AG09309 (cell line): ENCODE results near the gene HECA.

ENCODE experiments used
- DNase-seq: peaks from one replicate; pipeline ENCODE4 v3.0.0-alpha.2; 2010; ENCODE audit warnings: low read depth
- H3K4me3 ChIP-seq: 2 replicates; pipeline ENCODE4 v1.5.1; 2011; ENCODE audit warnings: mild to moderate bottlenecking, low read depth, low read length, moderate library complexity; ENCODE audit not compliant: control insufficient read depth
- TF ChIP-seq, protein P1 (sequence below): IDR thresholded peaks from 2 replicates; pipeline ENCODE4 v1.5.1; 2011; ENCODE audit warnings: mild to moderate bottlenecking, low read depth, low read length, inconsistent platforms; ENCODE audit not compliant: insufficient read depth, control insufficient read depth; ENCODE audit errors: missing control alignments

HECA gene

GRCh38 chr6:139145661-139146060 is 10.8 kb downstream of the HECA start:
- no peak for DNase-seq
- TF ChIP-seq, protein P1, sequence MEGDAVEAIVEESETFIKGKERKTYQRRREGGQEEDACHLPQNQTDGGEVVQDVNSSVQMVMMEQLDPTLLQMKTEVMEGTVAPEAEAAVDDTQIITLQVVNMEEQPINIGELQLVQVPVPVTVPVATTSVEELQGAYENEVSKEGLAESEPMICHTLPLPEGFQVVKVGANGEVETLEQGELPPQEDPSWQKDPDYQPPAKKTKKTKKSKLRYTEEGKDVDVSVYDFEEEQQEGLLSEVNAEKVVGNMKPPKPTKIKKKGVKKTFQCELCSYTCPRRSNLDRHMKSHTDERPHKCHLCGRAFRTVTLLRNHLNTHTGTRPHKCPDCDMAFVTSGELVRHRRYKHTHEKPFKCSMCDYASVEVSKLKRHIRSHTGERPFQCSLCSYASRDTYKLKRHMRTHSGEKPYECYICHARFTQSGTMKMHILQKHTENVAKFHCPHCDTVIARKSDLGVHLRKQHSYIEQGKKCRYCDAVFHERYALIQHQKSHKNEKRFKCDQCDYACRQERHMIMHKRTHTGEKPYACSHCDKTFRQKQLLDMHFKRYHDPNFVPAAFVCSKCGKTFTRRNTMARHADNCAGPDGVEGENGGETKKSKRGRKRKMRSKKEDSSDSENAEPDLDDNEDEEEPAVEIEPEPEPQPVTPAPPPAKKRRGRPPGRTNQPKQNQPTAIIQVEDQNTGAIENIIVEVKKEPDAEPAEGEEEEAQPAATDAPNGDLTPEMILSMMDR: no peak
- no peak overlapping the region for H3K4me3 ChIP-seq

DNA sequence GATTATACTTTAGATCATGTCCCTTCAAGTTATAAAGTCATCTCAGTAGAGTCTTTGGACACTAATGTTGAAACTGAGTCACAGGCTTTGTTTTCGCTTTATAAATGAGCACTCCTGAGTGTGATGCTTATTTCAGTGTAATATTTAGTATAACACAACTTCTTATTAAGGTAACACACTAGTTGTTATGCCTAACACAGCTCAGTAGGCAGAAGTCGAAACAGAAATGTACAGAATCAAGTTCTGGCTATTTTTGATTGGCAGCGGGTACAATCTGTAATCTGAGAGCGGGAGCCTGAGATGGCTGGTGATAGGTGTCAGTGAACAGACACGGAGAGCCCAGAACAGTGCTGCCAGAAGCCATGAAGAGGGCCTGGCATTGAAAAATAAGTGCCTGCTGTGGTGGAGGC is 11.4 kb downstream of the HECA start:
- TF ChIP-seq, protein P1: no peak
- no peak overlapping the region for H3K4me3 ChIP-seq
- no peak for DNase-seq

DNA sequence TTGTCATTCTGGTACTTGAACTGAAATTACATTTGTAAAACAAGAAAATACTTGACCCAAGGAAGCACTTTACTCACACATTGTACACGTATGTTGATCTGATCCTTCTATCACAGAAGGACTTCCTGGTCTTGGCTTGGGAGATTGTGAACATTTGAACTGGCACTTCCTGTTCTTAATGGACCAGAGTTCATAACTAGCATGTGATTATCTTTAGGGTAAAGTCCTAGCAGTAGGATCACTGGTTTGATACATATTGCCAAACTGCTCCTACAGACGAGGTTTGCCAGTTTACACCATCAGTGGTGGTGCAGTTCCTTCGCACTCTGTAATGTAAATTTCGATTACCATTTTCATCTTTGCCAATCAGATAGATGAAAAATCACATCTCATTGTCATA is 12.7 kb downstream of the HECA start:
- H3K4me3 ChIP-seq: no peak overlapping the region
- no peak for DNase-seq
- TF ChIP-seq, protein P1: no peak

DNA sequence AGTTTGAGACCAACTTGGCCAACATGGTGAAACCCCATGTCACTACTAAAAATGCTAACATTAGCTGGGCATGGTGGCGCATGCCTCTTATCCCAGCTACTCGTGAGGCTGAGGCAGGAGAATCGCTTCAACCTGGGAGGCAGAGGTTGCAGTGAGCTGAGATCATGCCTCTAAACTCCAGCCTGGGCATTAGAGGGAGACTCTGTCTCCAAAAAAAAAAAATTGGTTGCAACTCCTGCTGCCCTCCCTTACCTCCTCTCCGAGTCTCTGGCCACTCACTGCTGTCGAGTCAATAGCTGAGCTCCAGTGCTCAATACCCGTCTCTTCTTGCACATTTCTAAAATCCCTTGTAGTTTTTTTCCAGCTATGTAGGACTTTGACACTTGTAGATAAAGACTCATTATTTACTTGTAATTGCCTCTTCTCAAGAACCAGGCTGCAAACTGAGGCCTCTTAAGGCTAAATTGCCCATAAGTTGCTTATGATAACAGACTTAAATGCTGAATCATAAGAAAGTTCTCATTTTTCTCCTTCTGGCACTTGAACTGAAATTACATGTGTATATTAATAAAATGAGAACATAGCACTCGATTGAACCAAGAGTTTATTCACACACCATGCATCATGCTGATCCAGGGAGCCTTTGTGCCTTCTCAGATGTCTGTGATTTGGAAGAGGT is 13.8 kb downstream of the HECA start:
- DNase-seq: no peak
- TF ChIP-seq, protein P1: no peak
- H3K4me3 ChIP-seq: no peak overlapping the region

DNA sequence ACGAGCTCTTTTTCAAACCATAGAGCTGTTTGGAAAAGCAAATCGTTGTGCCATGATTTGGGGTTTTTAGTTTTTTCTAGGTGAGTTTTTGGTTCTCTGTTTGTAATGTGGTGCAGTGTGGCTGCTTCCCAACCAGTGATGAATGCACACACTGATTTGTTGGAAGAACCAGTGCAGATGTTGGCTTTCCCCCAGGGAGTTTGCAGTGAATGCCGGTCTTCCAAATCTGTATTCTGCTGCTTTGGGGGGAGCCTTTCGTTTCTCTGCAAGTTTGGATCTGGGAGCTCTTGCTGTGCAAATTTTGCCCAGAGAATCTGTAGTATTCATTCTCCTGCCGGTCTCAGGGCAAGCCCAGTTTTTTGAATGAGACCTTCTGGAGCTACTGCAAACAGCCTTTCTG is 14.5 kb downstream of the HECA start:
- no peak for DNase-seq
- TF ChIP-seq, protein P1: no peak
- no peak overlapping the region for H3K4me3 ChIP-seq

- DNase-seq: no peak
- no peak overlapping the region for H3K4me3 ChIP-seq
- TF ChIP-seq, protein P1: no peak
Observed at GRCh38 chr6:139150920-139151319, 16.0 kb downstream of the HECA start.
